OCI-LY1 (cell line): ENCODE data around the gene SLC35A3.

ENCODE experiments used
- H2AFZ ChIP-seq: fragments of 200-600 bp; sonication (generic), shearing (Covaris generic); 2 replicates; pipeline ENCODE4 v1.6.0; 2014; ENCODE audit warnings: antibody characterized with exemption, mild to moderate bottlenecking, low read length
- H3F3A ChIP-seq: fragments of 200-600 bp; sonication (generic), shearing (Covaris generic); 2 replicates; pipeline ENCODE4 v1.6.0; 2014; ENCODE audit warnings: mild to moderate bottlenecking, antibody characterized with exemption, low read length, moderate library complexity; ENCODE audit not compliant: insufficient read depth
- H3K27ac ChIP-seq: fragments of 200-600 bp; sonication (generic); 2 replicates; pipeline ENCODE4 v1.5.1; 2014; ENCODE audit warnings: low read length, mixed run types, mild to moderate bottlenecking, low read depth; ENCODE audit not compliant: poor library complexity, severe bottlenecking
- H3K27me3 ChIP-seq: fragments of 200-600 bp; sonication (generic); 2 replicates; pipeline ENCODE4 v1.6.0; 2014; ENCODE audit warnings: antibody characterized with exemption, mild to moderate bottlenecking, low read length, moderate library complexity; ENCODE audit not compliant: insufficient read depth
- H3K36me3 ChIP-seq: fragments of 200-600 bp; sonication (generic); 2 replicates; pipeline ENCODE4 v1.6.1; 2014; ENCODE audit warnings: mild to moderate bottlenecking, antibody characterized with exemption, low read length, moderate library complexity, mixed read lengths; ENCODE audit not compliant: insufficient read depth
- H3K4me1 ChIP-seq: fragments of 200-600 bp; sonication (generic); 2 replicates; pipeline ENCODE4 v1.5.1; 2014; ENCODE audit warnings: mild to moderate bottlenecking, low read length, moderate library complexity; ENCODE audit not compliant: insufficient read depth, severe bottlenecking
- H3K4me2 ChIP-seq: fragments of 200-600 bp; sonication (generic), shearing (Covaris generic); 2 replicates; pipeline ENCODE4 v1.6.1; 2014; ENCODE audit warnings: low read length
- H3K4me3 ChIP-seq: fragments of 200-600 bp; sonication (generic); 2 replicates; pipeline ENCODE4 v1.5.1; 2014; ENCODE audit warnings: low read length, low read depth, mild to moderate bottlenecking, mixed read lengths; ENCODE audit not compliant: poor library complexity, severe bottlenecking
- H3K79me2 ChIP-seq: fragments of 200-600 bp; shearing (Covaris generic); 2 replicates; pipeline ENCODE4 v1.6.1; 2016; ENCODE audit warnings: mixed run types, low read length, mixed read lengths; ENCODE audit not compliant: insufficient read depth
- H3K9ac ChIP-seq: fragments of 200-600 bp; sonication (generic), shearing (Covaris generic); 2 replicates; pipeline ENCODE4 v1.6.1; 2014; ENCODE audit warnings: mild to moderate bottlenecking, low read length, mixed read lengths
- H3K9me2 ChIP-seq: fragments of 200-600 bp; sonication (generic), shearing (Covaris generic); 2 replicates; pipeline ENCODE4 v1.6.1; 2014; ENCODE audit warnings: low read depth, mild to moderate bottlenecking, low read length, mixed read lengths
- H3K9me3 ChIP-seq: fragments of 200-600 bp; shearing (Covaris generic); 2 replicates; pipeline ENCODE4 v1.6.1; 2014; ENCODE audit warnings: low read length, mixed read lengths
- H4K20me1 ChIP-seq: fragments of 200-600 bp; sonication (generic), shearing (Covaris generic); 2 replicates; pipeline ENCODE4 v1.6.0; 2016; ENCODE audit warnings: mild to moderate bottlenecking, low read length; ENCODE audit not compliant: insufficient read depth
- CTCF ChIP-seq: fragments of 200-600 bp; sonication (generic), shearing (Covaris generic); IDR thresholded peaks from 2 replicates; pipeline ENCODE4 v1.5.1; 2017; ENCODE audit warnings: mild to moderate bottlenecking, antibody characterized with exemption, low read length, moderate library complexity, mixed read lengths
- EZH2 ChIP-seq: fragments of 200-600 bp; sonication (generic), shearing (Covaris generic); IDR thresholded peaks from 2 replicates; pipeline ENCODE4 v1.8.0; 2017; ENCODE audit warnings: borderline replicate concordance, mixed run types, mild to moderate bottlenecking, antibody characterized with exemption, low read length, moderate library complexity, mixed read lengths

Gene SLC35A3

GRCh38 chr1:99964806-99965205, 5.0 kb upstream of the SLC35A3 start:
- Histone ChIP-seq H3K9me2 (no peaks in the 10 kb centered on the region), H3F3A (no peaks in the 10 kb centered on the region; the same call in 1 of the 2 replicates), H4K20me1 (no peaks in the 10 kb centered on the region), H3K36me3 (no peaks in the 10 kb centered on the region), H3K79me2 (no peaks in the 10 kb centered on the region), H3K4me2 (no peak overlapping the region), H3K9me3 (no peaks in the 10 kb centered on the region), H3K9ac (no peak overlapping the region), H2AFZ (no peak overlapping the region), H3K27ac (no peak overlapping the region), H3K27me3 (no peaks in the 10 kb centered on the region), H3K4me3 (no peak overlapping the region), H3K4me1 (peaks cover 13% of the 10 kb centered on the region)
- TF ChIP-seq CTCF = no peak
- no peak for TF ChIP-seq EZH2

GRCh38 chr1:99965646-99966375, 4.0 kb upstream of the SLC35A3 start:
- TF ChIP-seq EZH2 (no peak), CTCF (no peak)
- H3F3A ChIP-seq = no peaks in the 10 kb centered on the region; the same call in 1 of the 2 replicates
- no peak overlapping the region for H3K4me2 ChIP-seq
- no peaks in the 10 kb centered on the region for H3K36me3 ChIP-seq
- H3K9me3 ChIP-seq = no peaks in the 10 kb centered on the region
- no peaks in the 10 kb centered on the region for H3K9me2 ChIP-seq
- H3K79me2 ChIP-seq = peaks cover 5% of the 10 kb centered on the region
- no peaks in the 10 kb centered on the region for H4K20me1 ChIP-seq
- H3K4me1 ChIP-seq = peaks cover 18% of the 10 kb centered on the region
- H3K27me3 ChIP-seq = no peaks in the 10 kb centered on the region
- no peak overlapping the region for H3K27ac ChIP-seq
- no peak overlapping the region for H2AFZ ChIP-seq
- no peak overlapping the region for H3K4me3 ChIP-seq
- H3K9ac ChIP-seq = no peak overlapping the region

- no peak overlapping the region for H2AFZ ChIP-seq
- H3K36me3 ChIP-seq = no peaks in the 10 kb centered on the region
- no peak for TF ChIP-seq CTCF
- no peak for TF ChIP-seq EZH2
- H3K79me2 ChIP-seq = peaks cover 15% of the 10 kb centered on the region
- H3K4me3 ChIP-seq = no peak overlapping the region
- no peaks in the 10 kb centered on the region; the same call in 1 of the 2 replicates for H3F3A ChIP-seq
- H4K20me1 ChIP-seq = no peaks in the 10 kb centered on the region
- H3K9me3 ChIP-seq = no peaks in the 10 kb centered on the region
- no peak overlapping the region for H3K4me2 ChIP-seq
- no peaks in the 10 kb centered on the region for H3K27me3 ChIP-seq
- H3K4me1 ChIP-seq = peaks cover 23% of the 10 kb centered on the region
- H3K9me2 ChIP-seq = no peaks in the 10 kb centered on the region
- H3K9ac ChIP-seq = no peak overlapping the region
- no peak overlapping the region for H3K27ac ChIP-seq
These were observed 1.6 kb upstream of the SLC35A3 start for GRCh38 chr1:99968214-99968613.
